IMR-90 (cell line): Measurements from ENCODE around the gene CYFIP1. TPM values are rescaled to one million over a fixed set of nuclear protein-coding genes. Genes with fewer than 3 reads are reported as not detected.

Source experiments
- ATAC-seq: fragments of 200-7000 bp; cut with Tn5 transposase; 2 replicates; pipeline ENCODE4 v1.9.1; 2020; ENCODE audit warnings: low read depth, mild to moderate bottlenecking, moderate library complexity
- BruUV-seq: library from RNA; stranded (reverse); fragments of 400-500 nt; replicated peaks from 2 replicates; lab custom pipeline; 2021; lab: Mats Ljungman, UMichigan
- CTCF ChIA-PET: fragments of 300-600 bp; formaldehyde crosslinking; extraction: SDS; loops from one replicate; lab custom pipeline; 2021; ENCODE audit warnings: antibody characterized with exemption; lab: Yijun Ruan, JAX
- POLR2A ChIA-PET: fragments of 300-600 bp; sonication (Branson Sonifier 250); formaldehyde crosslinking; loops from one replicate; lab custom pipeline; 2022; ENCODE audit warnings: antibody characterized with exemption; ENCODE audit not compliant: unreplicated experiment; lab: Charles Lee
- DNase-seq: peaks from one replicate; pipeline ENCODE4 v3.0.0; 2013
- H2AFZ ChIP-seq: replicated peaks from 2 replicates; pipeline ENCODE3; 2013; ENCODE audit warnings: low read length, mild to moderate bottlenecking; ENCODE audit not compliant: poor library complexity
- H2AK5ac ChIP-seq: 2 replicates; pipeline ENCODE4 v1.6.1; 2013; ENCODE audit warnings: low read depth, low read length, inconsistent platforms
- H2AK9ac ChIP-seq: replicated peaks from 2 replicates; pipeline ENCODE3; 2013; ENCODE audit warnings: mild to moderate bottlenecking, low read depth, low read length, moderate library complexity; ENCODE audit not compliant: poor library complexity
- H2BK120ac ChIP-seq: 2 replicates; pipeline ENCODE4 v1.6.1; 2013; ENCODE audit warnings: low read depth, low read length, inconsistent platforms
- H2BK15ac ChIP-seq: 3 replicates; pipeline ENCODE4 v1.6.1; 2013; ENCODE audit warnings: low read depth, low read length, inconsistent platforms
- H2BK20ac ChIP-seq: 2 replicates; pipeline ENCODE4 v1.6.1; 2013; ENCODE audit warnings: low read depth, mild to moderate bottlenecking, inconsistent platforms, low read length, moderate library complexity
- H2BK5ac ChIP-seq: 2 replicates; pipeline ENCODE4 v1.6.1; 2013; ENCODE audit warnings: mild to moderate bottlenecking, low read depth, low read length, inconsistent platforms; ENCODE audit not compliant: poor library complexity, severe bottlenecking
- H3K14ac ChIP-seq: replicated peaks from 2 replicates; pipeline ENCODE4 v1.6.1; 2013; ENCODE audit warnings: low read depth, low read length, inconsistent platforms
- H3K18ac ChIP-seq: 2 replicates; pipeline ENCODE4 v1.6.1; 2013; ENCODE audit warnings: low read depth, low read length, control low read depth
- H3K23ac ChIP-seq: 2 replicates; pipeline ENCODE4 v1.6.1; 2013; ENCODE audit warnings: low read depth, low read length, inconsistent platforms
- H3K27ac ChIP-seq: 2 replicates; pipeline ENCODE4 v1.5.1; 2013; ENCODE audit warnings: mild to moderate bottlenecking, control low read depth, low read length; ENCODE audit not compliant: insufficient read depth
- H3K27me3 ChIP-seq: 2 replicates; pipeline ENCODE4 v1.6.1; 2013; ENCODE audit warnings: low read length; ENCODE audit not compliant: control insufficient read depth, insufficient read depth
- H3K36me3 ChIP-seq: 2 replicates; pipeline ENCODE4 v1.6.1; 2013; ENCODE audit warnings: low read length, mixed read lengths; ENCODE audit not compliant: control insufficient read depth, insufficient read depth
- H3K4ac ChIP-seq: 2 replicates; pipeline ENCODE4 v1.6.1; 2013; ENCODE audit warnings: low read depth, low read length, inconsistent platforms
- H3K4me1 ChIP-seq: 2 replicates; pipeline ENCODE4 v1.6.1; 2013; ENCODE audit warnings: low read length, mixed read lengths; ENCODE audit not compliant: control insufficient read depth, insufficient read depth
- H3K4me2 ChIP-seq: 2 replicates; pipeline ENCODE4 v1.6.1; 2013; ENCODE audit warnings: low read depth, mild to moderate bottlenecking, control low read depth, low read length, moderate library complexity
- H3K4me3 ChIP-seq: 2 replicates; pipeline ENCODE4 v1.5.1; 2013; ENCODE audit warnings: low read depth, mild to moderate bottlenecking, control low read depth, low read length, moderate library complexity; ENCODE audit not compliant: insufficient read depth
- H3K56ac ChIP-seq: 2 replicates; pipeline ENCODE4 v1.6.1; 2013; ENCODE audit warnings: low read length, inconsistent platforms; ENCODE audit not compliant: insufficient read depth; ENCODE audit errors: extremely low read depth
- H3K79me1 ChIP-seq, 2 experiments: 2 replicates each; pipeline ENCODE4 v1.6.1; 2013; ENCODE audit warnings: low read length in 2 of 2, inconsistent platforms in 1 of 2, low read depth in 1 of 2
- H3K9ac ChIP-seq: 2 replicates; pipeline ENCODE4 v1.6.1; 2013; ENCODE audit warnings: low read depth, low read length, control low read depth
- H3K9me1 ChIP-seq: 2 replicates; pipeline ENCODE4 v1.6.1; 2013; ENCODE audit warnings: low read length, inconsistent platforms; ENCODE audit not compliant: insufficient read depth
- H3K9me3 ChIP-seq: 2 replicates; pipeline ENCODE4 v1.6.1; 2013; ENCODE audit warnings: low read length; ENCODE audit not compliant: control insufficient read depth, insufficient read depth
- H4K20me1 ChIP-seq: 2 replicates; pipeline ENCODE4 v1.6.1; 2013; ENCODE audit warnings: low read length, inconsistent platforms; ENCODE audit not compliant: insufficient read depth
- H4K5ac ChIP-seq: 2 replicates; pipeline ENCODE4 v1.6.1; 2013; ENCODE audit warnings: mild to moderate bottlenecking, low read depth, low read length, control low read depth
- H4K8ac ChIP-seq, 2 experiments: 2 replicates each; pipeline ENCODE4 v1.6.1; 2013; ENCODE audit warnings: low read depth in 2 of 2, low read length in 2 of 2, control low read depth in 1 of 2, inconsistent platforms in 1 of 2
- H4K91ac ChIP-seq: 2 replicates; pipeline ENCODE4 v1.6.1; 2013; ENCODE audit warnings: low read depth, low read length, inconsistent platforms; ENCODE audit not compliant: insufficient read depth
- BHLHE40 ChIP-seq: fragments of 150-350 bp; IDR thresholded peaks from 2 replicates; pipeline ENCODE4 v1.6.1; 2016; ENCODE audit warnings: mild to moderate bottlenecking, low read depth, low read length
- CEBPB ChIP-seq: IDR thresholded peaks from 2 replicates; pipeline ENCODE4 v1.6.1; 2012; ENCODE audit warnings: low read depth, low read length, improper control_type of control experiment
- FOS ChIP-seq: fragments of 150-350 bp; IDR thresholded peaks from 2 replicates; pipeline ENCODE4 v1.6.1; 2016; ENCODE audit warnings: low read depth, low read length
- MXI1 ChIP-seq: IDR thresholded peaks from 2 replicates; pipeline ENCODE4 v1.6.1; 2012; ENCODE audit warnings: low read depth, mild to moderate bottlenecking, low read length, moderate library complexity, borderline replicate concordance
- POLR2A ChIP-seq: IDR thresholded peaks from 2 replicates; pipeline ENCODE4 v1.6.1; 2012; ENCODE audit warnings: mild to moderate bottlenecking, low read depth, low read length
- RCOR1 ChIP-seq: IDR thresholded peaks from 2 replicates; pipeline ENCODE4 v1.6.1; 2012; ENCODE audit warnings: mild to moderate bottlenecking, low read length, improper control_type of control experiment; ENCODE audit not compliant: insufficient replicate concordance
- RFX5 ChIP-seq: IDR thresholded peaks from 2 replicates; pipeline ENCODE4 v1.8.0; 2012; ENCODE audit warnings: low read depth, mild to moderate bottlenecking, low read length, moderate library complexity
- WGBS, 2 experiments: methylation state at CpG; one replicate each; pipeline versions ENCODE4 v1.1.5 to v1.1.7; 2013; ENCODE audit warnings: missing lambda C conversion rate in 2 of 2; ENCODE audit not compliant: insufficient read length in 1 of 2; ENCODE audit errors: extremely low coverage in 2 of 2; 5-methylcytosine and 5-hydroxymethylcytosine counted together
- dilution Hi-C: fragments of 300-500 bp; cut with HindIII; formaldehyde crosslinking; loops from one replicate; pipeline ENCODE4 v1.14.3; 2018; ENCODE audit warnings: low sequenced_read_pairs; ENCODE audit not compliant: unreplicated experiment
- in situ Hi-C: fragments of 300-500 bp; cut with MboI; formaldehyde crosslinking; loops from 3 replicates; pipeline ENCODE4 v1.14.3; 2019; ENCODE audit warnings: low sequenced_read_pairs, inconsistent platforms, mixed read lengths
- intact Hi-C: fragments of 100-400 bp; cut with micrococcal nuclease; formaldehyde crosslinking; loops from 2 replicates; pipeline ENCODE4 v1.10.0; 2022
- polyA plus RNA-seq, 3 experiments: library from polyadenylated mRNA; depleted of rRNA; stranded (reverse); fragments of >200 nt; gene quantifications; 2 replicates each; pipeline ENCODE4 v1.2.3, GENCODE V29; 2012; ENCODE audit warnings: low replicate concordance in 1 of 3
- total RNA-seq: library from RNA; depleted of rRNA; stranded (reverse); fragments of >200 nt; gene quantifications from 2 replicates; pipeline ENCODE4 v1.2.3, GENCODE V29; 2012

CYFIP1 gene
- total and polyA plus RNA-seq, 2 of the 4 experiments (the other 2 are of a cell fraction), result 58.4 to 163 TPM

DNA sequence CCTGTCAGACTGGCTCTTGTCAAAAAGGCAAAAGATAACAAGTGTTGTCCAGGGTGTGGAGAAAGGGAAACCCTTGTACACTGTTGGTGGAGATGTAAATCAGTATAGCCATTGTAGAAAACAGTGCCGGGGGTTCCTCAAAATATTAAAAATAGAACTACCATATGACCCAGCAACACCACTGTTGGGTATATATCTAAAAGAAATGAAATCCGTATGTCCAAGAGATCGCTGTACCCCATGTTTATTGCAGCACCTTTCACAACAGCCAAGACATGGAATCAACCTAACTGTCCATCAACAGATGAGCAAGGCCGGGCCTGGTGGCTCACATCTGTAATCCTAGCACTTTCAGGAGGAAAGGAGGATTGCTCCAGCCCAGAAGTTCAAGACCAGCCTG is 6.2 kb downstream of the CYFIP1 start:
- WGBS, 2 experiments, result no CpG with 5 or more reads among the region's 4 CpGs
- in situ Hi-C loops, result no loop called here

More for the DNA sequence above, 6.2 kb downstream of the CYFIP1 start:
- no peak overlapping the region for H3K23ac ChIP-seq
- no peak overlapping the region for H4K91ac ChIP-seq
- no peak overlapping the region for H2AK9ac ChIP-seq
- no peaks in the 10 kb centered on the region for H3K36me3 ChIP-seq
- POLR2A ChIA-PET, result no interaction called here
- H3K27me3 ChIP-seq, result no peaks in the 10 kb centered on the region
- intact Hi-C loops (no loop called here), dilution Hi-C loops (no loop called here)
- H4K5ac ChIP-seq, result no peak overlapping the region
- H2BK20ac ChIP-seq, result no peak overlapping the region
- peaks cover 8% of the 10 kb centered on the region for H3K9me1 ChIP-seq
- no peak overlapping the region for H3K9ac ChIP-seq
- H3K4me3 ChIP-seq, result no peak overlapping the region
- no peak overlapping the region for H2BK15ac ChIP-seq
- no peak overlapping the region for H4K8ac ChIP-seq
- ATAC-seq, result no peak
- no peak overlapping the region for H3K4me2 ChIP-seq
- CTCF ChIA-PET, result no interaction called here
- peaks cover 4% of the 10 kb centered on the region for H3K4me1 ChIP-seq
- H2BK5ac ChIP-seq, result no peak overlapping the region
- H2AK5ac ChIP-seq, result no peak overlapping the region
- no peaks in the 10 kb centered on the region for H3K9me3 ChIP-seq
- peaks cover 8 to 46% of the 10 kb centered on the region in 2 experiments; a peak in 3 of 4 replicates for H3K79me1 ChIP-seq
- no peak overlapping the region for H3K18ac ChIP-seq
- H3K4ac ChIP-seq, result no peak overlapping the region
- DNase-seq, result no peak
- H3K14ac ChIP-seq, result no peak overlapping the region
- H2AFZ ChIP-seq, result no peak overlapping the region
- peaks cover 84% of the 10 kb centered on the region for H4K20me1 ChIP-seq
- no peak overlapping the region for H3K56ac ChIP-seq
- no peak overlapping the region for H3K27ac ChIP-seq
- no peak for TF ChIP-seq CEBPB
- no peak for TF ChIP-seq POLR2A
- no peak for TF ChIP-seq RFX5
- TF ChIP-seq FOS, result no peak
- TF ChIP-seq MXI1, result no peak
- TF ChIP-seq RCOR1, result no peak
- no peak for TF ChIP-seq BHLHE40
- BruUV-seq, result no TSS peak
- H2BK120ac ChIP-seq, result no peak overlapping the region
